ENCODE data around the gene PDGFD.

GRCh38 chr11:103948187-103948763 is 215.7 kb downstream of the PDGFD start:
- TF ChIP-seq EP300 (IDR thresholded peaks at IDR 0.05; ENCODE audit: borderline replicate concordance), result no peak
- TF ChIP-seq NFIC (IDR thresholded peaks at IDR 0.05), result no peak
- TF ChIP-seq TAF1 (IDR thresholded peaks at IDR 0.05; ENCODE audit: low read depth), result no peak
- no peak for TF ChIP-seq CREB1 (IDR thresholded peaks at IDR 0.05; ENCODE audit: low read depth)
- TF ChIP-seq YY1 (IDR thresholded peaks at IDR 0.05; ENCODE audit: low read depth), result no peak
- TF ChIP-seq REST (IDR thresholded peaks at IDR 0.05; ENCODE audit: low read depth), result no peak
- no peak for TF ChIP-seq ZBTB7A (IDR thresholded peaks at IDR 0.05; ENCODE audit: low read depth)
- no peak for TF ChIP-seq FOXM1 (IDR thresholded peaks at IDR 0.05; ENCODE audit: borderline replicate concordance, low read depth)
- TF ChIP-seq CEBPB (IDR thresholded peaks at IDR 0.05), result no peak
- TF ChIP-seq RAD21 (IDR thresholded peaks at IDR 0.05; ENCODE audit: low read depth), result no peak
- TF ChIP-seq TEAD4 (IDR thresholded peaks at IDR 0.05), result no peak
- TF ChIP-seq TCF12 (IDR thresholded peaks at IDR 0.05; ENCODE audit: low read depth), result no peak
- no peak for TF ChIP-seq USF1 (IDR thresholded peaks at IDR 0.05)

Data from Ishikawa (cell line).